ENCODE data around the gene FBXW8.

GRCh38 chr12:116863275-116863767, 47.4 kb upstream of the FBXW8 start:
- no peak for TF ChIP-seq POLR2AphosphoS5 (IDR thresholded peaks at IDR 0.05; ENCODE audit: low read depth, low read length)
- TF ChIP-seq REST (IDR thresholded peaks at IDR 0.05; ENCODE audit: insufficient read depth in 1 of 2, low read depth in 2 of 2, low read length in 2 of 2) = no peak
